ENCODE results near the gene WASHC2A. TPM values are rescaled to one million over a fixed set of nuclear protein-coding genes. Genes with fewer than 3 reads are reported as not detected.
"Not testable (repeated sequence)": the region's sequence is repeated elsewhere in the genome, so short reads cannot be mapped to it uniquely, and the experiment has no call there.

The WASHC2A gene
- polyA plus RNA-seq, 1 experiment: 59.9 TPM

DNA sequence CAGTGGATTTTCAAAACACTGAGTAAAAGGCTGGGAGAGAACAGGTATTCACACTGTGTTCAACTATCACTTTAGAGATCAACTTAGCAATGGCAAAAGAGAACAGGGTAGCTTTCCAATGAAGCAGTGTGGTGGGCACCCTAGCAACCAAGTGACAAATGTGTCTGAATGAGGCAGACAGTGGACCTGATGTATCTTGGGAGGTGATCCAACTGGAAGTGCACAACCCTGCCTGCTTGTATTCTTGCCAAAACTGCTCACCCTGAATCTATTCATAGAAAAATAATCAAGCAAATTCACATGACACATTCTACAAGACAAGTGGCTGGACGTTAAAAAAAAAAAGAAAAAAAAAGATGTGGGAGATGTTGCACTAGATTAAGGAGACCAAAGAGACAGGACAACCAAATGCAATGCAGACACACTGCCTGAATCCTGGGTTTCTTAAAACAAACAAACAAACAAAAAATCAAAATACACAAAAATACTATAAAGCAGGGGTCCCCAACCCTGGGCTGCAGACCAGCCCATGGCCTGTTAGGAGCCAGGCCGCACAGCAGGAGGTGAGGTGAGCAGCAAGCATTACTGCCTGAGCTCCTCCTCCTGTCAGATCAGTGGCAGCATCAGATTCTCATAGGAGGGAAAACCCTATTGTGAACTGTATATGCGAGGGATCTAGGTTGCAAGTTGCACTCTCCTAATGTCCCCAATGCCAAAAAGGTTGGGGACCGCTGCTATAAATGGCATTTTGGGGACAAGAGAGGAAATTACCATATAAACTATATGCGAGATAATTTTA lies 12.1 kb upstream of the WASHC2A start:
- POLR2A ChIA-PET; H3K27me3 ChIP-seq (ENCODE audit: control insufficient read depth, insufficient read depth, low read length); H3K4me3 ChIP-seq (ENCODE audit: low read depth, low read length); CTCF ChIA-PET; H3K9me3 ChIP-seq (ENCODE audit: control insufficient read depth, insufficient read depth, low read length); DNase-seq (ENCODE audit: low read depth, low spot score); H3K27ac ChIP-seq (ENCODE audit: low read depth, low read length): not testable (repeated sequence)

DNA sequence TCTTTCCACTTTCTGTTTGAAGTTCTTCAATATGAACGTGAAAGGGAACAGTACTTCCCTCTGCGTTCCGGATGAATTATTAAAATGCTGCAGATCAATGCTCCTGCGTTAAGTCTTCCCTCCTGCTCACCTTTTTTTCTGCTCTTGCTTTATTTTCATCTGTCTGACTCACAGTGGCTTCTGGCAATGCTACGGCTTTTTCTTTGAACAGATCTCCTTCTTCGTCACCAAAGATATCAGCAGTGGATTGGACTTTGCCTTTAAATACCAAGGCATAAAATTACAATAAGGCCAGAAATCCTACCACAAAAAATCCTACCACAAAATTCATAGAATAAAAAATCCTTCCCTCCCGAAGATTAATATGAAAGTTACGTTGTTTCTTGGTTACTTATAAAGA lies 11.1 kb upstream of the WASHC2A start:
- CTCF ChIA-PET; H3K27me3 ChIP-seq (ENCODE audit: control insufficient read depth, insufficient read depth, low read length); H3K4me3 ChIP-seq (ENCODE audit: low read depth, low read length); POLR2A ChIA-PET; H3K9me3 ChIP-seq (ENCODE audit: control insufficient read depth, insufficient read depth, low read length); H3K27ac ChIP-seq (ENCODE audit: low read depth, low read length); DNase-seq (ENCODE audit: low read depth, low spot score): not testable (repeated sequence)

DNA sequence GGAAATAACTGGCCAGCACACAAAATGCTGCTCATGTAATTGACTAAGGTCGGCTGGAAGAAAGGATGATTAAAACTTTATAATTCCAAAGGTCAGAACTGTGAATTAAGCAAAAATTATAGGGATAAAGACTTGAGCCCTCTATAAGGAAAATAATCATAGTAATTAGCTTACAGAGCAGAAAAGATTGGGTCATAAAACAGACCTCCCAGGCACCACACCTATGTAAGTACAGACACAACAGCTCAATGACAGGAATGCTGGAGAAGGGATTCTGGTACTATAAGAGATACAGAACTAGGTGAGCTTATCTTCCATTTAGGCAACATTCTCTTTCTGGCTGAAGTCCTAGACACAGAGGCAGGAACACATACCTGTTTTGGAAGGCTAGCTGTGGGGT lies 9.0 kb upstream of the WASHC2A start:
- DNase-seq (ENCODE audit: low read depth, low spot score); H3K27ac ChIP-seq (ENCODE audit: low read depth, low read length); H3K9me3 ChIP-seq (ENCODE audit: control insufficient read depth, insufficient read depth, low read length): not testable (repeated sequence)

DNA sequence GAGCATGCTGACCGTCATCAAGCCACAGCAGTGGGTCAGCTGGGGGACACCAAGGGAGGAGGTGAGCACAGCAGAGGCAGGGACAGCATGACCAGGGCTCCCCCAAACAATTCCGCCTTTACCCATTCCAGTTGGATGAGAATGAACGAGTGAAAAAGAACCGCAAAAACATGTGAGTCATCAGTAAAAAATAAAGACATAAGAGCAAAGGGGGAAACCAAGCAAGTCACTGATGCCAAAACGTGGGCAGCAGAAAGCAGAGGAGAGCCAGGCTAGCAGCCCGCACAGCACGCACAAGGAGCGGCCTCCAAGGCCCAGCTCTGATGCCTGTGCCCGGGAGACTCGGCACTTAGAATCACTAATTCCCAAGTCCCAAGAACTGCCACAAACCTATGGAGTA lies 7.8 kb upstream of the WASHC2A start:
- DNase-seq (ENCODE audit: low read depth, low spot score); H3K9me3 ChIP-seq (ENCODE audit: control insufficient read depth, insufficient read depth, low read length); H3K4me3 ChIP-seq (ENCODE audit: low read depth, low read length); H3K27me3 ChIP-seq (ENCODE audit: control insufficient read depth, insufficient read depth, low read length); POLR2A ChIA-PET; H3K27ac ChIP-seq (ENCODE audit: low read depth, low read length); CTCF ChIA-PET: not testable (repeated sequence)

More for the DNA sequence above, 9.0 kb upstream of the WASHC2A start:
- CTCF ChIA-PET: interaction anchor here (0.7 kb wide), 1 partner anchor 338 kb away, joined by 3 read pairs; no protein-coding TSS in a partner anchor
- H3K27me3 ChIP-seq (ENCODE audit: control insufficient read depth, insufficient read depth, low read length); H3K4me3 ChIP-seq (ENCODE audit: low read depth, low read length); POLR2A ChIA-PET: not testable (repeated sequence)

DNA sequence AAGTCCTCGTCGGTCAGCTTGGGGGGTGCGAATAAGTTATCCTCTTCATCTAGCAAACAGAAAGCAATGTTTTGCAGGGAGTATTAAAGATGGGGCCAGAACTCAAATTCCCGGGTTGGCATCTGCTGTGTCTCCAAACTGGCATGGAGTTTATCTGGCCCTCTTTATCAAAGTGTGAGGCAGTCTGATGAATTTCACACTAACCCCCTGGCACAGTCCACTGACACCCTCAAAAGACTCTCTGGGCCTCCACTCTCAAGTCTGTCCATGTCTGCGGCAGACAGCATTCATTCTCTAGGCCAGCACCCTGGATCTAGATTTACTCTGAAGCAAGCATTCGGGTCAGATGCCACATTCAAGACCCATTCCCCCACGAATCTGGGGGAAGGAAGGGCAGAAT lies 6.2 kb upstream of the WASHC2A start:
- H3K27ac ChIP-seq (ENCODE audit: low read depth, low read length); H3K4me3 ChIP-seq (ENCODE audit: low read depth, low read length); H3K9me3 ChIP-seq (ENCODE audit: control insufficient read depth, insufficient read depth, low read length); H3K27me3 ChIP-seq (ENCODE audit: control insufficient read depth, insufficient read depth, low read length); DNase-seq (ENCODE audit: low read depth, low spot score); CTCF ChIA-PET; POLR2A ChIA-PET: not testable (repeated sequence)

DNA sequence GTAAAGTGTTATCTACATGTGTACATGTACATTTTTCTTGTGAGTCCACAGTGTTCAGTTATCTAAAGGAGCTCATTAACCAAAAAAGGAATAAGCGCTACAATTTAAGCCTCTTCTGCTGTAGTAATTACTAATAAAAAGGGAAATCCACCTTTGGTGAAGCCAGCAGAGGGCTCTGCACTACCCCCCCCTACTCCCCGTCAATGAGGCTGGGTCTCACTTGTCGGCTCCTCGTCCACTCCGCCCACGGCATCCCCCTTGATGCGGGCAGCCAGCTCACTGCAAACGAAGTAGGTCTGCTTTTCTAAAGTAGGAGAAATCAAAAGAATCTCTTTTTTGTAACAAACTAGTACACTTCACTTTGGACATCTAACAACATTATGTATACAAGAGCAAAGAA lies 4.7 kb upstream of the WASHC2A start:
- H3K4me3 ChIP-seq (ENCODE audit: low read depth, low read length): no peak overlapping the region

DNA sequence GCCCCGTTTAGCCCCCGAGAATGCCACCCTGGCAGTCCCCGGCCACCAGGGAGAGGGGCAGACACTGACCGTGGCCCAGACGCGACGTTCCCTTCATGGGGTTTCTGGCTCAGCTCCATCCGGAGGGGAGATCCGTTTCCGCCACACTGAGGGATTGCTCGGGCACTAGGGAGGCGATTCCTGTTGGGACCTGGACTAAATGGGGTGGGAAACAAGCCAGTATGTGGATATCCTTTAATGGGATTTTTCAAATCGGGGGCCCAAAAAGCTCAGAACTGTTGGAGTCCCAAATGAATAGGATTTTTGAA lies 552 bp downstream of the WASHC2A start:
- DNase-seq (ENCODE audit: low read depth, low spot score); H3K27me3 ChIP-seq (ENCODE audit: control insufficient read depth, insufficient read depth, low read length); POLR2A ChIA-PET; CTCF ChIA-PET; H3K27ac ChIP-seq (ENCODE audit: low read depth, low read length); H3K9me3 ChIP-seq (ENCODE audit: control insufficient read depth, insufficient read depth, low read length): not testable (repeated sequence)
- H3K4me3 ChIP-seq (ENCODE audit: low read depth, low read length): peak overlapping the region; percentile 59

More for the DNA sequence above, 4.7 kb upstream of the WASHC2A start:
- ChIA-PET CTCF (no interaction called here), POLR2A (no interaction called here)
- no peak for DNase-seq (ENCODE audit: low read depth, low spot score)
- H3K27me3 ChIP-seq (ENCODE audit: control insufficient read depth, insufficient read depth, low read length): no peaks in the 10 kb centered on the region
- TF ChIP-seq, protein P1, sequence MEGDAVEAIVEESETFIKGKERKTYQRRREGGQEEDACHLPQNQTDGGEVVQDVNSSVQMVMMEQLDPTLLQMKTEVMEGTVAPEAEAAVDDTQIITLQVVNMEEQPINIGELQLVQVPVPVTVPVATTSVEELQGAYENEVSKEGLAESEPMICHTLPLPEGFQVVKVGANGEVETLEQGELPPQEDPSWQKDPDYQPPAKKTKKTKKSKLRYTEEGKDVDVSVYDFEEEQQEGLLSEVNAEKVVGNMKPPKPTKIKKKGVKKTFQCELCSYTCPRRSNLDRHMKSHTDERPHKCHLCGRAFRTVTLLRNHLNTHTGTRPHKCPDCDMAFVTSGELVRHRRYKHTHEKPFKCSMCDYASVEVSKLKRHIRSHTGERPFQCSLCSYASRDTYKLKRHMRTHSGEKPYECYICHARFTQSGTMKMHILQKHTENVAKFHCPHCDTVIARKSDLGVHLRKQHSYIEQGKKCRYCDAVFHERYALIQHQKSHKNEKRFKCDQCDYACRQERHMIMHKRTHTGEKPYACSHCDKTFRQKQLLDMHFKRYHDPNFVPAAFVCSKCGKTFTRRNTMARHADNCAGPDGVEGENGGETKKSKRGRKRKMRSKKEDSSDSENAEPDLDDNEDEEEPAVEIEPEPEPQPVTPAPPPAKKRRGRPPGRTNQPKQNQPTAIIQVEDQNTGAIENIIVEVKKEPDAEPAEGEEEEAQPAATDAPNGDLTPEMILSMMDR (IDR thresholded peaks at IDR 0.05; ENCODE audit: low read depth, low read length): peak; percentile 16; the same call in 1 of the 2 replicates
- no peaks in the 10 kb centered on the region for H3K9me3 ChIP-seq (ENCODE audit: control insufficient read depth, insufficient read depth, low read length)
- H3K27ac ChIP-seq (ENCODE audit: low read depth, low read length): no peak overlapping the region

DNA sequence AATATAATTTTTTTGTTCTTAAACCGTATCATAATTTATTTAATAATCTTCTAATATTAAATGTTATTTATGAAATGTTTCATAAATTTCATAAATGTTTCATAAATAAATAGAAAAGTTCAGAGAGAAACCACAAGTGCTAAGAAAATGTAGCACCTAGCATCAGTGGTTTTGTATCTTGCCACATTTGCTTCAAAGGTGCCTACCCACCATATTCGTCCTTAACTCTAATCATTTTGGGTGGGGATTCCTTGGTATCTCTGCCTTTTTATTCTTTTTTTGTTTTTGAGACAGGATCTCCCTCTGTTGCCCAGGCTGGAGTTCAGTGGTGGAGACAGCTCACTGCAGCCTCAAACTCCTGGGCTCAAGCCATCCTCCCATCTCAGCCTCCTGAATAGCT lies 7.4 kb downstream of the WASHC2A start:
- H3K4me3 ChIP-seq (ENCODE audit: low read depth, low read length); DNase-seq (ENCODE audit: low read depth, low spot score); H3K27ac ChIP-seq (ENCODE audit: low read depth, low read length); H3K9me3 ChIP-seq (ENCODE audit: control insufficient read depth, insufficient read depth, low read length); CTCF ChIA-PET; H3K27me3 ChIP-seq (ENCODE audit: control insufficient read depth, insufficient read depth, low read length); POLR2A ChIA-PET: not testable (repeated sequence)

DNA sequence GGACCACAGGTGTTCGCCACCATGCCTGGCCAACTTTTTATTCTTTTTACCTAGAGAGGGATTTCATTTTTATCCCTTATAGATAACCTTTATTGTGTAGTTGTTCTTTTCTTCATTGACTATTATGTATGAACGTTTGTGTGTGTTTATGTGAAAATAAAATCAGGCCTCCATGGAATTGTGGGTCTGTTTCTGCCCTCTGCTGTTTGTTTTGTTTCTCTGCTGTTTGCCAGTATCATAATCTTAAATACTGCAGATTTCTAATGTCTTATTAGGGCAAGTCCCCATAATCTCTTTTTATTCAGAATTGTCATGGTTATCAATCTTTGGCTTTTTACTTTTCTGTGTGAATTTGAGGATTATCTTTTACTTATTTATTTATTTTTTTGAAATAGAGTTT lies 7.8 kb downstream of the WASHC2A start:
- CTCF ChIA-PET; H3K27ac ChIP-seq (ENCODE audit: low read depth, low read length); H3K4me3 ChIP-seq (ENCODE audit: low read depth, low read length); POLR2A ChIA-PET; DNase-seq (ENCODE audit: low read depth, low spot score); H3K27me3 ChIP-seq (ENCODE audit: control insufficient read depth, insufficient read depth, low read length); H3K9me3 ChIP-seq (ENCODE audit: control insufficient read depth, insufficient read depth, low read length): not testable (repeated sequence)

DNA sequence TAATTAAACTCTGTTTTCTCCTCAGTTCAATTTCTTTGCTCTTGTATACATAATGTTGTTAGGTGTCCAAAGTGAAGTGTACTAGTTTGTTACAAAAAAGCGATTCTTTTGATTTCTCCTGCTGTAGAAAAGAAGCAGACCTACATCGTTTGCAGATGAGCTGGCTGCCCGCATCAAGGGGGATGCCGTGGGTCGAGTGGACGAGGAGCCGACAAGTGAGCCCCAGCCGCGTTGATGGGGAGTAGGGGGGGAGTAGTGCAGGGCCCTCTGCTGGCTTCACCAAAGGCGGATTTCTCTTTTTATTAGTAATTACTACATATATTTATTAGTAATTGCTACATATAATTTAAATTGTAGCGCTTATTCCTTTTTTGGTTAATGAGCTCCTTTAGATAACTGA lies 23.6 kb downstream of the WASHC2A start:
- DNase-seq (ENCODE audit: low read depth, low spot score); H3K9me3 ChIP-seq (ENCODE audit: control insufficient read depth, insufficient read depth, low read length); POLR2A ChIA-PET; CTCF ChIA-PET; H3K4me3 ChIP-seq (ENCODE audit: low read depth, low read length); H3K27ac ChIP-seq (ENCODE audit: low read depth, low read length); H3K27me3 ChIP-seq (ENCODE audit: control insufficient read depth, insufficient read depth, low read length): not testable (repeated sequence)

DNA sequence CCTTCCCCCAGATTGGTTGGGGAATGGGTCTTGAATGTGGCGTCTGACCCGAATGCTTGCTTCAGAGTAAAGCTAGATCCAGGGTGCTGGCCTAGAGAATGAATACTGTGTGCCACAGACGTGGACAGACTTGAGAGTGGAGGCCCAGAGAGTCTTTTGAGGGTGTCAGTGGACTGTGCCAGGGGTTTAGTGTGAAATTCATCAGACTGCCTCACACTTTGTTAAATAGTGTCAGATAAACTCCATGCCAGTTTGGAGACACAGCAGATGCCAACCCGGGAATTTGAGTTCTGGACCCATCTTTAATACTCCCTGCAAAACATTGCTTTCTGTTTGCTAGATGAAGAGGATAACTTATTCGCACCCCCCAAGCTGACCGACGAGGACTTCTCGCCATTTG lies 25.2 kb downstream of the WASHC2A start:
- H3K27me3 ChIP-seq (ENCODE audit: control insufficient read depth, insufficient read depth, low read length); DNase-seq (ENCODE audit: low read depth, low spot score); H3K9me3 ChIP-seq (ENCODE audit: control insufficient read depth, insufficient read depth, low read length); H3K27ac ChIP-seq (ENCODE audit: low read depth, low read length); H3K4me3 ChIP-seq (ENCODE audit: low read depth, low read length); CTCF ChIA-PET; POLR2A ChIA-PET: not testable (repeated sequence)

DNA sequence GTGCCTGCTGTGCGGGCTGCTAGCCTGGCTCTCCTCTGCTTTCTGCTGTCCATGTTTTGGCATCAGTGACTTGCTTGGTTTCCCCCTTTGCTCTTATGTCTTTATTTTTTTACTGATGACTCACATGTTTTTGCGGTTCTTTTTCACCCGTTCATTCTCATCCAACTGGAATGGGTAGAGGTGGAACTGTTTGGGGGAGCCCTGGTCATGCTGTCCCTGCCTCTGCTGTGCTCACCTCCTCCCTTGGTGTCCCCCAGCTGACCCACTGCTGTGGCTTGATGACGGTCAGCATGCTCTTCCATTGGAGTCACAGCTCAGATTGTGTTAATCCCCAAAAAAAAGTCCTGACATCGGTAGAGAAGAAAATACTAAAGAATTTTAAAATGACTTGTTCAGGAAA lies 26.9 kb downstream of the WASHC2A start:
- H3K27ac ChIP-seq (ENCODE audit: low read depth, low read length); H3K9me3 ChIP-seq (ENCODE audit: control insufficient read depth, insufficient read depth, low read length); H3K27me3 ChIP-seq (ENCODE audit: control insufficient read depth, insufficient read depth, low read length); H3K4me3 ChIP-seq (ENCODE audit: low read depth, low read length); CTCF ChIA-PET; DNase-seq (ENCODE audit: low read depth, low spot score); POLR2A ChIA-PET: not testable (repeated sequence)

Measured in AG04450 (cell line).